AG20443 (cell line): ENCODE results near the gene FNDC10.
A peak's percentile ranks its signal among the peaks of the same experiment; 100 is the strongest.
"Not testable (repeated sequence)": the region's sequence is repeated elsewhere in the genome, so short reads cannot be mapped to it uniquely, and the experiment has no call there.

ENCODE experiments used
- DNase-seq: peaks from one replicate; pipeline ENCODE4 v3.0.0; 2012; ENCODE audit warnings: low spot score, mixed read lengths

The FNDC10 gene

DNA sequence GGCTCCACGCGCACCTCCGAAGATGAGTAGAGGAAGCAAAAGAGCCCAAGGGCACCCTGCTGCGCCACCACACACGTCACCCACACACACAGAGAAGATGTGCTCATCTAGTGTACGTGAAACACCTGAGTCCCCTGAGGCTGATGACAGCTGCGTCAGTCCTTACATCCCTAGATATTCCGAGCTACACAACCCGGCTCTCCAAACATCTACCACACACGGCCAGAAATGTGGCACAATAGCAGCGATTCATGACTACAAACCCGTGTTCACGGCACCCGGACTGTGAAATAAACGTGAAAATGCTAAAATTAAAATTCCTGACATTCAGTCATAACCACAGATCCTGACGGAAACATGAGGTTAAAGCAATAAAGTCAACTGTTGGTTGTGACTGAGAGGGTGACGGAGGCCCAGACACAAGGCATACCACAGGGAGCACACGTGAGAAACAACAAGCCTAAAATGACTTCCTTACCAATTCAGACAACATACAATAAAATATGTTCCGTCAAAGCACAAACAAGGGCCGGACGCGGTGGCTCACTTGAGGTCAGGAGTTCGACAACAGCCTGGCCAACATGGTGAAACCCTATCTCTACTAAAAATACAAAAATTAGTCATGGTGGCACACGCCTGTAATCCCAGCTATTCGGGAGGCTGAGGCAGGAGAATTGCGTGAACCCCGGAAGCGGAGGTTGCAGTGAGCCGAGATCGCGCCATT is 32.6 kb downstream of the FNDC10 start:
- DNase-seq = no peak

DNA sequence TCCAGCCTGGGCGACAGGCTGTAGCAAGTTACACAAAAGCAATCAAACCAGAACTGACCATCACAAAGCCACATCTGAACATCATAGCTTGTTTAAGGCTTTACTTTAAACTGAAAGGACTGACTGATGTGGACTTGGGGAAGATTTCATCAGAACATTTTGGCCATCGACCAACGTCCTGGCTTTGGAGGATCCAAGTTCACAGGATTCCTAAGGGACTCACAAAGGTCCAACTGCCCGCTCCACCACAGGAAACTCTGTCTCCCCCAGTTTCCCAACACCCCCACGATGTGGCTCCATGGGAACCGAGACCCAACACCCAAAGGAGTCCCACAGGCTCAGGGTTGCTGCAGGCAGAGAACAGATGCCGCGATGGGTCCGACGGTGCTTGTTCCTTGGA is 34.6 kb downstream of the FNDC10 start:
- DNase-seq = no peak

DNA sequence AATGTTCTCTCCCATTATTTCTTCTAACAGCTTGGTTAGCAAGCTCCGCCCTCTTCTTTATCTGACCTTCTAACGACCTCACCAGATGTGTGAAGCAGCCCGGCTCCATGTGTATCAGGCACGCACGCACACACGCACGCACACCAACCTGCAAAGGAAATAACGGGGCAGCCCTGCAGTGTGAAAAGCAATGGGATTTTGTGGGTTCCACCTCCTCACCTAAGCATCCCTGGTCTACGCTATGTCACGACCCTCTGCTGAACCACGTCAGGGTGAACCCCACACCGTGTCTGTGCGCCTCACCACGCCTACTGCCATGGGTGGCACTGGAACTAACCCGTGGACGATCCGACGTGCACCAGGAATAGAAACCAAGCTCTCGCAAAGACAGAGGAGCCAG is 35.7 kb downstream of the FNDC10 start:
- DNase-seq = no peak

DNA sequence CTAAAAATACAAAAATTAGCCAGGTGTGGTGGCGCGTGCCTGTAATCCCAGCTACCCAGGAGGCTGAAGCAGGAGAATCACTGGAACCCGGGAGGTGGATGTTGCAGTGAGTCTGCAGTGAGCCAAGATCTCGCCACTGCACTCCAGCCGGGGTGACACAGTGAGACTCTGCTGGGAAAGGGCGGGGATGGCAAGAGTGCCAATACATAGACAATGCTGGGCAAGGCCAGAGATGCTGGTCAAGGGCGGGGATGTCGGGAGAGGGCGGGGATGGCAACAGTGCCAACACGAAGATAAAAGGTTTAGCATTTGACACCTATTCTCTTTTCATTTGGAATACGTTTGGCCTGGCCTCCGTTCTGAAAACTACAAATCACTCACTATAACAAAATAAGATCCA is 36.2 kb downstream of the FNDC10 start:
- no peak for DNase-seq

DNA sequence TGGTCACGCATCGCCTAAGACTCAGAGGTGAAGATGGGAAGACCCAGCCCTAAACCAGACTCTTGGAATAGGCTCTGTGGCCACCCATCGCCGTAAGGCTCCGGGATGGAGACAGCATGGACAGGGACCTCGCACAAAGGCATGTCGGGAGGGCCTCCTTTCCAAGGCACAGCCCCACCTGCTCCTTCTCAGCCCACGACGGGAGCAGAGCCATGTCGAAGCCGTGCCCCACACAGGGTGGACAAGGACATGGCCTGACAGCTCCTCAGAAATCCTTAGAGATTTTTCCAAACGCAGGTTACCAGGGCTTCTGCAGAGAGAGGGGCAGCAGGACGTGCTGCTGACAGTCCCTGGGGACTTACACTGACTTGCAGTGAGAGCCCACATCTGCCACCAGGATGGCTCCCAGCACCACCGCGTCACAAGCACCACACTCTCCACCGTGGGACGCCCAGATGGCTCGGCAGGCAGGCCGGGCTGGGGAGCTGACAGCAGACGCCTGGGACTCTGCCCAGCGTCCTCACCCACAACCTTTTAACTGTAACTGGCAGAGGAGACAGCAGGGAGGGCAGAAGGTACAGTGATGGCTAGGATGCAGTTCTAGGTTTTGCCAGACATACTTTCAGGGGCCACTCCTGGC is 37.3 kb downstream of the FNDC10 start:
- no peak for DNase-seq

DNA sequence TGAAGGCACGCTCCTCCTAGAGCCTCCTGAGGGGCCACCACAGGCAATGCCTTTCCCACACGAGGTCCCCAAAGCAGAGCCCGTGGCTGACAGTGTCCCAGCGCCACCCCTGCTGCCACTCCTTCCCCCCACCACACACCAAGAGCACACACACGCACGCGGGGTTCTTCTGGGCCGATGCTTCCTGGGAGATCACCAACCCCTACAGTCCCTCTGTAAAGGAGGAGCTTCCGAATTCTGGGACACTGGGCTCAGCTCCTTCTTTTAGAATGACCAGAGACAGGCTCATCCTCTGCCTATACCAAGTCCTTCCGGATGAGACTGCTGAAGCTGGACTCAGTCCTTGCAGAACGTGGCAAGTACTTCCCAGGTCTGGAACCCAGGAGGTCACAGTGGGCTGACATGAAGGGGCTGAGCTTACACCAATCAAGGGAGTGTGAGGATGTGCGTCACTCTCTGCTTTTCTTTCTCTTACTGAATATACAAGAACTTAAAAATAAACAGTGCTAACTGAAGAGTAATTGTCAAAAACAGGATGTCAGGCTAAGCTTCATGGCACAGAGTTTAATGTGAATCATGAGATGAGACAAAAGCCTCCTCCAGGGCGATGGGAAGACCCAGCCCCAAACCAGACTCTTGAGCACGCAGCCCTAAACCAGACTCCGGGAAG is 38.0 kb downstream of the FNDC10 start:
- DNase-seq = no peak

DNA sequence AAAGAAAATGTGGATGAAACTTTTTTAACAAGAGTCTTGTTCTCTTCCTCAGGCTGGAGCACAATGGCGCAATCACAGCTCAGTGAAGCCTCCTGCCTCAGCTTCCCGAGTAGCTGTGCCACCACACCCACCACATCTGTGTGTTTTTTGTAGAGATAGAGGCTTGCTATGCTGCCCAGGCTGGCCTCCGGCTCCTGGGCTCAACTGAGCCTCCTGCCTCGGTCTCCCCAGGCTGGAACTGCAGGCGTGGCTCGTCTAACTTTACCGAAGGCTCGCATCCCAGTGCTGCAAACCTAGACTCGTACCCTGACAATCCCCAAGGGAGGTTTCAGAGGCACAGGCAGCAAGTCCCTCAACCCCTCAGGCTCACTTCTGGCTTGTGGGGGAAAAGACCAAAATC is 39.8 kb downstream of the FNDC10 start:
- DNase-seq = no peak

DNA sequence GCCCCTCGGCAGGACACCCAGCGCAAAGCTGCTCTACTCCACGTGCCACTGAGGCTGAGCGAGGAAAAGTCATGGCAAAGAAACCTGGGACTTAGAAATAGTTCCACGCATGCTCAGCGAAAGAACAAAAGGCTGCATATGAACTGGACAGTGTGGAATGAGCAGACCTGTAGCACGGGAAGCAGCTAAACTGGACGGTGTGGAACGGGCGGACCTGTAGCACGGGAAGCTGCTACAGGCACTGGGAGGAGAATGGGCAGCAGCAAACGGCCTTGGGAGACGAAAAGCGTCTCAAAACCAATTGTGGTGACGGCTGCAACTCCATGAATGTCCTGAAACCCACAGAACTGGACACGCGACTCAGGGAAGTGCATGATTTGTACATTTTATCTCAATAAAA is 40.9 kb downstream of the FNDC10 start:
- DNase-seq = no peak

DNA sequence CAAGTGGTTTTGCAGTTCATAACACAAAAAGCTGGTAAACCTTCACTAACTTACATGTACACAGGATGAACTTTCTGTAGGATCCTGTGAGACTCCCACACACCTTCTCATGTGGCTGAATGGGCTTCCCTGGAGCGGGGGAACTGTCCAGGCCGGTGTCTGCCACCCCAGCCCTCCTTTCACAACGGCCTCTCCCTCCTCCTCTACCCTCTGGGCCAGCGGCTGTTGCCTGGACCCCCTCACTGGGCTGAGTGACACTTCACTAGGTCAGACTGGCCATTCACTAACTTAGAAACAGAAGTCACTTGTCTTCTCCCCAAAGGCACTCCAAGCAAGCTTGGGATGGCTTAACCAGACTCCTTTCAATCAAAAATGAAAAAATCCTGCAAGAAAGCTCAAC is 41.3 kb downstream of the FNDC10 start:
- DNase-seq = no peak

DNA sequence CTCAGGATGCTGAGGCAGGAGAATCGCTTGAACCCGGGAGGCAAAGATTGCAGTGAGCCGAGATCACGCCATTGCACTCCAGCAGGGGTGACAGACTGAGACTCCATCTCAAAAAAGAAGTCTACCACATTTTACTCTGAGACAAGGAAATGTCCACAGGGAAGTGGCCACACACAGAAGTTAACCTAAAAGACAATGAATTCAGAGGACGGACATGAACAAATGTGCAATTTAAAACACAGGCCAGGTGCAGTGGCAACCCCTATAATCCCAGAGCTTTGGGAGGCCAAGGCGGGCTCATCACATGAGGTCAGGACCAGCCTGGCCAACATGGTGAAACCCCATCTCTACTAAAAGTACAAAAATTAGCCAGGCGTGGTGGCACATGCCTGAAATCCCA is 42.2 kb downstream of the FNDC10 start:
- not testable (repeated sequence) for DNase-seq

DNA sequence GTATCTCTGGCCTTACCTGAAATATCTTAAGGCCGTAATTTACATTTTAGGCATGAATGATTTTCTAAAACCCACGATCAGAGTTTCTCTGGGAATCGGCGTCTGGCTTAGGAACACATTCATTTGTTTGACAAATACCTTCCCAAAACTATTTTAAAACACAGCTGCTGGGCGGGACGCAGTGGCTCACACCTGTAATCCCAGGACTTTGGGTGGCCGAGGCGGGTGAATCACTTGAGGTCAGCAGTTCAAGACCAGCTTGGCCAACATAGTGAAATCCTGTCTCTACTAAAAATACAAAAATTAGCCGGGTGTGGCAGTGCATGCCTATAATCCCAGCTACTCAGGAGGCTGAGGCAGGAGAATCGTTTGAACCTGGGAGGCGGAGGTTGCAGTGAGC is 43.0 kb downstream of the FNDC10 start:
- not testable (repeated sequence) for DNase-seq

DNA sequence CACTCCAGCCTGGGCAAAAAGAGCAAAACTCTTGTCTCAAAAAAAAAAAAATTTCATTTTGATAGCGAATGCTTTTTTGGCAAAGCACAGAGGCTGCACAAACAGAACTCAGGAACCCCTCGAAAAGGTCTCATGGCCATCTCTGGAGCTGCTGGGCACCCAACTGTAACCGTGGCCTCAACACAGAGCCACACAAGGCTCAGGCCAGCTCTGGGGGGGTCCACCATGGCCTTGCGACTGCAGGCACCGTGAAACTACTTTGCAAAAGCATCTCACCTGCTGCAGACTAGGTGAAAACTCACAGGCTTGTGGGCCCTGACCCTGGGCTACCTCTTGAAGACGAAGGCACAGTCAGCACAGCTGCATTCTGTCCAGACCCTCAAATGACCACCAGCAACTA is 43.4 kb downstream of the FNDC10 start:
- no peak for DNase-seq

DNA sequence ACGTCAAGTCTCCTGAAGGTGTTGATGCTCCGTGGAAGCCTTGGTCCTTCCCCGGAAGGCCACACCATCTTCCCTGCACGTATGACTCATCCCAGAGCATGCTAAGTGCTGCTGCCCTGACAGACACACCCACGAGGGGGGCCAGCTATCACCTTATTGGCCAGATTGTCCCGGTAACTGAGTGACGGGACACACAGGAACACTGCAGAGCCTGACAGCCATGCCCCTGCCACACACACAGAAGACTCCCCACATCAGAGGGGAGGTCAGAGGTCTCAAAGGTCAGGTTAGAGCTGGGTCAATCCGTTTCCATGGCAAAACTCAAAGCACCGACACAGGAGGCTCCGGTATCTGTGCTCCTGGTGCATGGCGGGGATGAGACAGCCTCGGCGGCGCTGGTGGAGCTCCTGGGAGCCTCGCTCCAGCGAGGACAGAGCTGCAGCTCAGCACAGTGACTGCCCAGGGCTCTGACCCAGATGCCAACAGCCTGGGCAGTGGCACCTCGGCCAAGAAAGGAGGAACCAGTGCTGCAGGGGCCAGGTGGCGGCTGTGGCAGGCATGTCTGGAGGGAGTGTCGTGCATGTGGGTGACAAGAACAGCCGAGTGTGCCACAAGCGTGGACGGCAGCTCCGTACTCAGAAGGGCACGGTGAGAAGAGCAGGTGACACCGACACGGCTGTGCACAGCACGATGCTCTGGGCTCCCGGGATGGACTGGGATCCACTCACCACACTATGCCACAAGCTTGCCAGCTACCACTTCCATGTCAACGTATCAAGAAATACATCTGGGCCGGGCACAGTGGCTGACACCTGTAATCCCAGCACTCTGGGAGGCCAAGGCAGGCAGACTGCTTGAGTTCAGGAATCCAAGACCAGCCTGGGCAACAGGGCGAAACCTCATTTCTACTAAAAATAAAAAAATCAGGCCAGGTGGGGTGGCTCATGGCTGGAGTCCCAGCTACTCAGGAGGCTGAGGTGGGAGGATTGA is 44.7 kb downstream of the FNDC10 start:
- peak; percentile 90 for DNase-seq

DNA sequence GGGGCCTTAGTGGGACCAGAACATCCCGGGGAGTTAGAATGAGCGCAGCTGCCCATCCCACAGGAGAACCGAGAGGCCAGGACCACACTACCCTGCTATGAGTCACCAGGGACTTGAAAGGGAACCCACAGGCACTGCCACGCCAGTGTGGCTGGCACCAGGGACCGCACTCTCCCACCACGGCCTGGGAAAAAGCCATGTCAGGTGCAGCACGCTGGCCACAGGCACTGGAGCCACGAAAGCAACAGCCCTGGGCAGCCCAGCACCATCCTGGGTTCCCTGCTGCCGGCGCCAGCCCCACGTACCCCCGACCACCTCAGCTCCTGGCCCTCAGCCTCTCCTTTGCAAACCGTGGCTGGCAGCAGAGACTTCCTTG is 45.4 kb downstream of the FNDC10 start:
- no peak for DNase-seq

DNA sequence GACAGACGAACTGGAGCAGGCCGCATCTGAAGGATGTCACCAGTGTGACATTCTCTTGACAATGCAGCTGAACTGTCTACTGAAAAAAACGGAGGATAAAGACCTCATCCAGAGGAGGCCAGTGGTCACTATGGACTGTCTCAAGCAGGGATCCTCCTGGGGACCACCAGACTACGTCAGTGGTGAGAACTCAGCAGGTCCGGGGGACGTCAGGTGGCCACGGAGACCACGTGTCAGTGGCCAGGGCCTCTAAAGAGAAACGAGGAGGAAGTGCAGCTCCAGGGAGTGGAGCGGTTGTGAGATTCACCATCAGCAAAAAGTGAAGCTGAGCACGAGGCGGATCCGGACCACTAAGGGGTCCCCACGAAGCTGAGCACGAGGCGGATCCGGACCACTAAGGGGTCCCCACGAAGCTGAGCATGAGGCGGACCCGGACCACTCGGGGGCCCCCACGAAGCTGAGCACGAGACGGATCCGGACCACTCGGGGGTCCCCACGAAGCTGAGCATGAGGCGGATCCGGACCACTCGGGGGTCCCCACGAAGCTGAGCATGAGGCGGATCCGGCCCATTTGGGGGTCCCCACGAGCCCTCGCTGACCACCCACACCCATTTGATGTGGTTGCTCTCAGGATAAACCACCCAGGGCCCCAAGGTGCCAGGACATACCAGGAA is 46.0 kb downstream of the FNDC10 start:
- no peak for DNase-seq

DNA sequence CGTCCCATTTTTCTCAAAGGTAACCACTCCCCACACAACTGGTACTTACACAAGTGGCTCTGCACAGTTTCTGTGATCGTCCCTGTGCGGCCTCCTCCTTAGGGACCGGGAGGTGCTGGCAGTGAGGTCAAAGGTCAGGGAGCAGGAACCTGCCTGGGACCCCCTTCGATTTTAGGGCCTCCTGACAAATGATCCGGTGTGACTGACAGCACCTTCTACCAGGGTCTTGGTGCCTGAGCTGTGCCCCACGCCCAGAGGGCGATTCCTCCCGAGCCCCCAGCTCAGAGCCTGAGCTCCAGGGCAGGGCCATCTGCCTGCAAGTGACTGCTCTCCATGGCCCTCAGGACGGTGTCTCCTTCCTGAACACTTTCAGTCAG is 47.7 kb downstream of the FNDC10 start:
- DNase-seq = no peak

DNA sequence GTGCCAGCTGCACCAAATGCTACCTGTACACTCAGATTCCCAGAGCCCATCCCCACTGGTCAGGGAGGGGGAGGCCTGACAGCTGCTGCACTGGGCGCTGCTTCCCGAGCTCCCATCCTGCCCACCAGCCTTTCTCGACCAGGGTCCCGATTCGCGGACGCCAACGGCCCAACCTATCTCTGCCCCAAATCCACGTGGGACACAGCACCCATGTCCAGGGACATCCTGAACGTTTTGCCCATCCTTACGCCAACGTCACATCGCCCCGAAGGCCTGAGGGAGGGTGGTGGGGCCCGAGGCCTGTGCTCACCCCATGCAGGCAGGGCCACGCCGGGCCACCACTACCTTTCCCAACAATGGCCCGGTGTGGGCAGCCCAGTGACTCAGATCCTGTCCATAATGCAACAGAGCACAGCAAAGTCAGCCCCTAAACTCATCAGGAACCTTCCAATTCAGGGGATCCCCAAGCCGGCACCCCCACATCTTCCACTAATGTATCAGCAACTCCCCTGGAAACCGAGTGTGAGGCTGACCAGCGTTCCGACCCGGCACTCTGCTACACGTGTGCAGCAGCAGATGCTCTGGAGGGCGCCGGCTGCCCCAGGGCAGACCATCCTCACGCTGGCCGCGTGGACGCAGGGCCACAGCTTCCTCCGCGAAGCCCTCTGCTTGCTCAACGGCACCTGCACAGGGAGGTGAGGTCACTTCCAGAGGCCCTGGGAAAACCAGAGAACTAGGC is 48.2 kb downstream of the FNDC10 start:
- no peak for DNase-seq

DNA sequence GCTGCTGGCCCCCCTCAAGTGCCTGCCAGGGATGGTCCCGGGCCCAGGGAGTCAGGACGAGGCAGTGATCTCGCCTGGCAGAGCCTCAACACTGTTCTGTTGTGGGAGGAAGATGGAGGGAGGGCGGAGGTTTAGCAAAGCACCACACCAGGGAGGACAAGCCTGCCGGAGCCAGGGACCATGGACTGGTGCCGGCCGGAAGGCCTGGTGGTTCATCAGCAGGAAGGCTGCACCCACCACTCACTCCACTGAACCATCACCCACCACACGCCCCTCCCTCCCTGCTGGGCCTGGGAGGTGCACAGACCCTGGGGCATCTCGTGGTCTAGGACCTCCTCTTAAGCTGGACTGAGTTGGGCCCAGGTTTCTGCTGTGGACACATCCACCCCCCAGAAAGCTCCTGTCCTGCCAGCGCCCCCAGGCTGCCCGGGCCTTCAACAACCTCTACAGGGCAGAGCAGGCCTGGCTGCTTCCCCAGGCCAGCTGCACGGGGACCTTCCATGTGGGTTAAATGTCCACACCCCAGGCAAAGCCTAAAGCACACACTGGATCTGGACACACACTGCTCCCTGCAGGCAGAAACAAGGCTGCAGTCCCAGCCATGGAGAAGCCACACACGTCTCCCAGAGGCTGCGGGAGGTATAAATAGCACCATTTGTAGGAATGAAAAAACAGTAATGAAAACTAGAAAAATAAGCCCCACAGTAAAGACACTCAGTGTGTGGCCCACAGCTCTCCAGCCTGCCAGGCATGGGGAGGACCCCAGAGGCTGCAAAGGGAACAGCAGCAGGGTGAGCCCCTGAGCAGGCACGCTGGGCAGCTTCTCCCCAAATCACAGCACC is 49.1 kb downstream of the FNDC10 start:
- DNase-seq = peak; percentile 68

DNA sequence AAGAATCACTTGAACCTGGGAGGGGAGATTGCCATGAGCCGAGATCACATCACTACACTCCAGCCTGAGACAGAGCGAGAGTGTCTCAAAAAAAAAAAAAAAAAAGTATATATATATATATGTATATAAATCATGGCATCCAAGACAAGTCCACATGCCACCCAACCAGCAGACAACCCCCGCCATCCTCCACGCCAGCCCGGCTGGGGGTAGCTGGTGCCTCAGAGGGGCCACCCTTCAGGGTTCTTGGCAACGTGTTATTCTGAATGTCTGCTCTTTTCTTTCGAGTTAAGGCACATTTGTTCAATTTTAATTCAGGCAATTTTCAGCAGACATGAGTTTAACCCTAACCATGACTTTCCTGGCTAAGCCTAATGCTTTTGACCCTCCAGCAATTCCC is 49.8 kb downstream of the FNDC10 start:
- no peak for DNase-seq

DNA sequence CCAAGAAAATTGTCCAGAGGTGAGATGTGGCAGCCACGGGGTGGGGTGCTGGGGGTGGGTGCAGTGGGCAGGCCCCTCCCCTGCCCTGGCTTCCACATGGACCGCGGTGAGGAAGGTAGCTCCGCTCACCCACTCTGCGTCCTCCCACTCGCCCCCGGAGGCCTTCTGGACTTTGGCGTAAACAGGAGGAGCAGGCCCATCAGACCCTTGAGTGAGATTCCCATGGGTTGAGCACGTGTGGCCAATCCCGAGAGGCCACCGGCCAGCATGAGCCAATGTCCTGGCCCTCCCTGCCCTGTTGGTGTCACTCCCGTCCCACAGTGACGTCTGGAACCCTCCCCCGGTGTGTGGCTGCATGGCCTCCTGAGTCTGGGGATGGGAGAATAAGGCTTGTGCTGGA is 51.3 kb downstream of the FNDC10 start:
- DNase-seq = no peak
